ENCODE results near the gene PROM2. TPM values are rescaled to one million over a fixed set of nuclear protein-coding genes. Genes with fewer than 3 reads are reported as not detected.

The PROM2 gene
- total and polyA plus RNA-seq, 10 of the 15 experiments (the other 5 are each of a cell fraction or from before 2014, with no cell fraction given), result 0.01 to 0.04 TPM; not detected in 8

GRCh38 chr2:95296880-95297487 lies 22.7 kb downstream of the PROM2 start, which contains the start of gene KCNIP3 (continued):
- TF ChIP-seq ZNF592 (IDR thresholded peaks at IDR 0.05) (no peak), ATF2 (IDR thresholded peaks at IDR 0.05; ENCODE audit: low read length) (no peak), ZNF622 (IDR thresholded peaks at IDR 0.05) (no peak)

- FAIRE-seq, result no peak
Observed at GRCh38 chr2:95297639-95298395, 23.6 kb downstream of the PROM2 start.

More at GRCh38 chr2:95297639-95298395, 23.6 kb downstream of the PROM2 start:
- BruUV-seq (replicated peaks), result no TSS peak
- in situ Hi-C loops (cut with MboI) (no loop called here), intact Hi-C loops (cut with micrococcal nuclease; ENCODE audit: unreplicated experiment) (no loop called here)
- Histone ChIP-seq H3K4me2 (ENCODE audit: control insufficient read depth, insufficient read depth) (no peak overlapping the region), H3K4me1 (ENCODE audit: control insufficient read depth, insufficient read depth, low read length) (no peaks in the 10 kb centered on the region), H2AFZ (ENCODE audit: control insufficient read depth, low read depth, low read length) (no peak overlapping the region), H3K36me3 (ENCODE audit: control insufficient read depth in 2 of 2, insufficient read depth in 2 of 2, low read length in 1 of 2) (no peaks in the 10 kb centered on the region), H4K20me1 (ENCODE audit: control insufficient read depth, insufficient read depth) (no peaks in the 10 kb centered on the region; the same call in 1 of the 2 replicates), H3K9me3 (replicated peaks; ENCODE audit: control insufficient read depth, insufficient read depth, low read length) (no peaks in the 10 kb centered on the region; the same call in 2 of the 3 replicates), H3K27ac (ENCODE audit: control insufficient read depth, insufficient read depth) (no peak overlapping the region), H3K79me2 (ENCODE audit: control insufficient read depth, insufficient read depth, low read length) (no peaks in the 10 kb centered on the region), H3K9ac (ENCODE audit: control insufficient read depth, insufficient read depth, low read length) (no peak overlapping the region), H3K4me3 (no peak overlapping the region), H3K27me3 (replicated peaks in 1 of 2; ENCODE audit: control insufficient read depth in 2 of 2, insufficient read depth in 2 of 2, low read length in 1 of 2) (no peaks in the 10 kb centered on the region)
- ATAC-seq (no peak), DNase-seq (ENCODE audit: low read depth, low spot score) (no peak)
- no peak for TF ChIP-seq PRDM15 (CRISPR knock-in tag; IDR thresholded peaks at IDR 0.05)
- no peak for TF ChIP-seq SRF (IDR thresholded peaks at IDR 0.05; ENCODE audit: low read depth in 2 of 2, low read length in 2 of 2)
- TF ChIP-seq SKIL (IDR thresholded peaks at IDR 0.05; ENCODE audit: low read depth, poor library complexity, severe bottlenecking), result no peak
- RAD21 ChIA-PET (ENCODE audit: unreplicated experiment), result no interaction called here
- SMC1A ChIA-PET (ENCODE audit: uncharacterized antibody, unreplicated experiment), result no interaction called here
- WGBS (ENCODE audit: insufficient coverage, insufficient replicate concordance, low lambda C conversion rate, missing lambda C conversion rate), result 17% methylated on average over 11 of the region's 11 CpGs
- POLR2A ChIA-PET, result no interaction called here
- CTCF ChIA-PET, result interaction anchor here (1.0 kb wide), 1 partner anchor 66 kb away, joined by 3 read pairs; no protein-coding TSS in a partner anchor
